Tibial nerve (tissue), 4 donors: ENCODE measurements around the gene LOXHD1. TPM values are rescaled to one million over a fixed set of nuclear protein-coding genes. Genes with fewer than 3 reads are reported as not detected.

Experiments
- DNase-seq, 2 donors: peaks; one replicate each; pipeline ENCODE4 v3.0.0-alpha.2; 2019; ENCODE audit warnings: low spot score in 2 of 2
- H3K27ac ChIP-seq, 4 donors: fragments of 200-600 bp; sonication (generic) in 3 of 4; one replicate each; pipeline ENCODE4 v1.5.1; 2017 to 2019; ENCODE audit warnings: mild to moderate bottlenecking in 1 of 4
- H3K27me3 ChIP-seq, 2 donors: fragments of 200-600 bp; sonication (generic) in 1 of 2; one replicate each; pipeline versions ENCODE4 v1.5.1 to v1.6.0; 2017 to 2019
- H3K36me3 ChIP-seq, 3 donors: fragments of 200-600 bp; sonication (generic); one replicate each; pipeline ENCODE4 v1.5.1; 2018 to 2019
- H3K4me1 ChIP-seq, 4 donors: fragments of 200-600 bp; sonication (generic) in 3 of 4; one replicate each; pipeline ENCODE4 v1.5.1; 2017 to 2019
- H3K4me3 ChIP-seq, 4 donors: fragments of 200-600 bp; sonication (generic) in 3 of 4; one replicate each; pipeline ENCODE4 v1.5.1; 2017 to 2019; ENCODE audit warnings: mild to moderate bottlenecking in 1 of 4, moderate library complexity in 1 of 4
- H3K9me3 ChIP-seq, 4 donors: fragments of 200-600 bp; sonication (generic) in 3 of 4; one replicate each; pipeline ENCODE4 v1.5.1; 2017 to 2019
- CTCF ChIP-seq, 5 experiments: fragments of 200-600 bp in 3 of 5; fragments of 450-650 bp in 2 of 5; sonication (generic) in 3 of 5; IDR thresholded peaks; one replicate each; pipeline ENCODE4 v1.5.1; 2016 to 2019; ENCODE audit warnings: antibody characterized with exemption in 5 of 5, mild to moderate bottlenecking in 3 of 5, moderate library complexity in 2 of 5
- EP300 ChIP-seq, 2 donors: sonication (generic); formaldehyde crosslinking; IDR thresholded peaks; one replicate each; pipeline ENCODE4 v1.6.1; 2017; ENCODE audit warnings: antibody characterized with exemption in 2 of 2, mild to moderate bottlenecking in 1 of 2
- POLR2A ChIP-seq, 2 donors: fragments of 450-650 bp; IDR thresholded peaks; one replicate each; pipeline ENCODE4 v1.6.1; 2017; ENCODE audit warnings: antibody characterized with exemption in 2 of 2, mild to moderate bottlenecking in 2 of 2, moderate library complexity in 2 of 2
- whole genome bisulfite sequencing, 2 donors: methylation state at CpG; one replicate each; pipeline ENCODE4 v1.1.5; 2018; 5-methylcytosine and 5-hydroxymethylcytosine counted together
- total RNA-seq, 4 donors: library from RNA; depleted of rRNA; stranded (reverse); fragments of >200 nt; gene quantifications; one replicate each; pipeline ENCODE4 v1.1.0, GENCODE V29; 2016

LOXHD1 gene
- total RNA-seq, 4 donors from 2014 or later, result under 0.01 to 0.44 (median 0.21) TPM; not detected in 1

DNA sequence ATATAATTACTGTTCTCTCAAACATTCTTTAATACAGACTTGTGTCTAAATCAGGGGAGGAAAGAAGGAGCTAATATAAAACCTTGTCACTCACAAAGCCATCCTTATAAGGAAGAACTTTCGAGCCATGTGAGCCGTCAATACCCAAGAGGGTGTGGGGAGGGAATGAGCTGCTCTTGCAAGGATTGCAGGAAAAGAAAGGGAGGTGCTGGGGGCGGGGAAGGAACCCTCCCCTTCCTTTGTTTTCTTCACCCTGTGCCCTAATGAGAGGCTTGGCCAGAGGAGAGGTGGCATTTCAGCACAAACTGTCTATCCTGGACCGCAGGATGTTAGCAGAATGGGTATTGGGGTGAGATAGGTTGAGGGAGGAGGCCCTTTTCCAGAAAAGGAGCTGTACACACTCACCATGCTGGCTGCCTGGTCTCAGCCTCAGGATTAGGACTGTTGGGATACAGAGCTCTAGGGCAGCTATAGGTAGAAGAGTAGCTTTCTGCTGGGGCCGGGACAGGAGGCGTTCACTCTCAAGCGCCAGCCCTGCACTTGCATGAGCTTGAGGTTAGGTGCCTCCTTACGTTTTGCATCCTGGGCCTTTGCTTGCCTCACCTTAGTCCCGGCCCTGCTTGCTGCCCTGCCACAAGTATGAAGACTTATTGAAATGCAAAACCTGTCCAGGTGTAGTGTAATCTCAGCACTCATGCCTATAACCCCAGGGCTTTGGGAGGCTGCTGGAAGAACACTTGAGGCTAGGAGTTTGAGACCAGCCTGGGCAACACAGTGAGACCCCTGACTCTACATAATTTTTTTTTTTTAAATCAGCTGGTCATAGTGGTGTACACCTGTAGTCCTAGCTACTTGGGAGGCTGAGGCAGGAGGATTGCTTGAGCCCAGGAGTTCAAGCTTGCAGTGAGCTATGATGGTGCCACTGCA lies 190.5 kb downstream of the LOXHD1 start:
- DNase-seq, result no peak

DNA sequence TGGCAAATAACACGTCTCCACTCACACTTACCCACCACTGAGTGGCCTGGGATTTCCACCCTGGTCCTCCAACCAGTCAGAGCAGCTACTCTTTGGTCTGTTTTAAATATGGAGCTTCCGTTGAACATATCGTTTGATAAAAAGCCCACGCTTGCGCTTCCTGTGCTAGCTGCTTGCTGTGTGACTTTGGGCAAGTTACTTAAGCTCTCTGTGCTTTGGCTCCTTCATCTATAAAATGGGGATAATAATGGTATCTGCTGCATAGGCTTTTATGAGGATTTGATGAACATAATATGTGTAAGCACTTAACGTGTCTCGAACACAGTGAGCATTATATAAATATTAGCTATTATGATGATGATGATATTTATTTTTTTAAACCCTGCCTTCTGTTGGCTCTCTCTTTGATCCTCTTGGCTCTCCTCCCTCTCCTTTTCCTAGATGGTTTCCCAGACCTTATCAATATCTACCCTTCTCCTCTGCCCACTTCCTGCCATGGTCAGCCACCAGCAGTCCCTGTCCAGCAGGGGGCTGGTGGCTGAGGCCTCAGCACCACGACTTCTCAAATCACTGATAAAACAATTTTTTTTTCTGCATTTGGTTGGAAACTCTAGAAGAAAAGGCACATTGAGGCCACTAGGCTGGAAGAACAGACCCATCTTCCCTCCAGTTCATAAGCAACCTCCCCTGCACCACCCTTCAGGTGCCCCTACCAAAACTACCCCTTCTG lies 191.9 kb downstream of the LOXHD1 start:
- Histone ChIP-seq H3K36me3 (no peaks in the 10 kb centered on the region), H3K9me3 (no peaks in the 10 kb centered on the region), H3K27ac (no peak overlapping the region), H3K4me3 (no peak overlapping the region), H3K27me3 (no peaks in the 10 kb centered on the region), H3K4me1 (peaks cover 0 to 4% (median 0%) of the 10 kb centered on the region in 4 donors)
- 68 to 81% methylated on average over 8 of the region's 8 CpGs for WGBS, 2 donors
- TF ChIP-seq CTCF (IDR thresholded peaks at IDR 0.05) (no peak), POLR2A (IDR thresholded peaks at IDR 0.05) (no peak), EP300 (IDR thresholded peaks at IDR 0.05) (no peak)
- DNase-seq, result no peak

More for the DNA sequence above, 190.5 kb downstream of the LOXHD1 start:
- H3K9me3 ChIP-seq, result no peaks in the 10 kb centered on the region
- H3K4me1 ChIP-seq, result peaks cover 0 to 4% (median 0%) of the 10 kb centered on the region in 4 donors
- 50 to 60% methylated on average over 9 of the region's 9 CpGs for WGBS, 2 donors
- no peak overlapping the region for H3K27ac ChIP-seq
- no peak for TF ChIP-seq POLR2A (IDR thresholded peaks at IDR 0.05)
- TF ChIP-seq CTCF (IDR thresholded peaks at IDR 0.05), result no peak
- no peak for TF ChIP-seq EP300 (IDR thresholded peaks at IDR 0.05)
- no peak overlapping the region for H3K4me3 ChIP-seq
- H3K36me3 ChIP-seq, result no peaks in the 10 kb centered on the region
- no peaks in the 10 kb centered on the region for H3K27me3 ChIP-seq

GRCh38 chr18:46462523-46462922 lies 194.5 kb downstream of the LOXHD1 start:
- no peaks in the 10 kb centered on the region for H3K36me3 ChIP-seq
- peaks cover 0 to 4% (median 0%) of the 10 kb centered on the region in 4 donors for H3K4me1 ChIP-seq
- no peak overlapping the region for H3K27ac ChIP-seq
- no peaks in the 10 kb centered on the region for H3K27me3 ChIP-seq
- TF ChIP-seq CTCF (IDR thresholded peaks at IDR 0.05) (no peak), POLR2A (IDR thresholded peaks at IDR 0.05) (no peak), EP300 (IDR thresholded peaks at IDR 0.05) (no peak)
- no peaks in the 10 kb centered on the region for H3K9me3 ChIP-seq
- H3K4me3 ChIP-seq, result no peak overlapping the region
- no peak for DNase-seq
- 34 to 41% methylated on average over 6 of the region's 7 CpGs for WGBS, 2 donors

DNA sequence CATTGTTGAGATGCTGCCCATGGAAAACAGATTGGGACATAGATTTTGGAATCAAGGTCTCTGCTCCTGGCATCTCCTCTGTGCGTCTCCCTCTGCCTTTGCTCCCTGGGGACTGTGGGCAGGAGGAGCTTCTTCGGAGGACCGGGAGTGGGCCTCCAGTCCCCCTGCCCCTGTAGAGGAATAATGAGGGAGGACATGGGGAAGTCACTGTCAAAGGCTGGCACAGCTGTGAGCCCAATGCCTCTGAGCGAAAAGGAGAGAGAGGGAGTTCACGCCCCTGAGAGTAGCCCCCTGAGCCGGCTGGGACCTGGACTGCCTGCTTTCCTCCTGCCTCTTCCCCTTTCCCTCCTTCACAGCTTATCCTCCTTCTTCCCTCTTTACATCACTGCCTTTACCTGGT lies 195.0 kb downstream of the LOXHD1 start:
- no peak for TF ChIP-seq EP300 (IDR thresholded peaks at IDR 0.05)
- TF ChIP-seq CTCF (IDR thresholded peaks at IDR 0.05), result no peak
- TF ChIP-seq POLR2A (IDR thresholded peaks at IDR 0.05), result no peak
- 73 to 81% methylated on average over 6 of the region's 6 CpGs for WGBS, 2 donors
- H3K4me1 ChIP-seq, result peaks cover 0 to 4% (median 0%) of the 10 kb centered on the region in 4 donors

DNA sequence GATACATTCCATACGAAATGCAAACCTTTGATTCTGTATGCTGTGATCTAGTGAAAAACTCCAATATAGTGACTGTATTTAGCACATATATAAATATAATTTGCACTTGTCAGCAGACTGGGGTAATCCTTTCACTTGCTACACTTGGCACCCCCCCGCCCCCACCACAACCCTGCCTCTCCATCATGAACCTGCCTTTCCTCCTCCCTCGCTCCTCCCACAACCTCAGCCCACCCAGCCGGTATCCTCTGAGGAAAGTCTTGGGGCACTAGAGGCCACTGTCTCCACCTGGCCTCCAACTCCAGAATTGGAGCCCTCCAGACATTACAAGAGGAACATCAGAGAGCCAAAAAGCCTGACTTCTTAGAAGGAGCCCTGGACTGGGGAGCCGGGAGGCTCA lies 196.3 kb downstream of the LOXHD1 start:
- no peak for DNase-seq
- Histone ChIP-seq H3K9me3 (no peaks in the 10 kb centered on the region), H3K27ac (no peak overlapping the region), H3K4me3 (no peak overlapping the region), H3K27me3 (no peaks in the 10 kb centered on the region), H3K36me3 (peaks cover 0 to 5% (median 0%) of the 10 kb centered on the region in 3 donors), H3K4me1 (no peaks in the 10 kb centered on the region)
- no peak for TF ChIP-seq EP300 (IDR thresholded peaks at IDR 0.05)
- TF ChIP-seq CTCF (IDR thresholded peaks at IDR 0.05), result no peak
- TF ChIP-seq POLR2A (IDR thresholded peaks at IDR 0.05), result no peak
- 86 to 87% methylated on average over 5 of the region's 5 CpGs for WGBS, 2 donors

More for the DNA sequence above, 195.0 kb downstream of the LOXHD1 start:
- no peak for DNase-seq
- Histone ChIP-seq H3K27ac (no peak overlapping the region), H3K9me3 (no peaks in the 10 kb centered on the region), H3K36me3 (no peaks in the 10 kb centered on the region), H3K27me3 (no peaks in the 10 kb centered on the region), H3K4me3 (no peak overlapping the region)
